Cardiac fibroblast (primary cell): ENCODE results near the gene DNAH14.

Source experiments
- DNase-seq, 2 donors: peaks; one replicate each; pipeline versions ENCODE4 v3.0.0 to v3.0.0-alpha.2; 2010; ENCODE audit warnings: low read depth in 2 of 2
- H3K4me3 ChIP-seq, 2 donors: replicated peaks in 1 of 2; 1 replicate in 1 of 2; 2 replicates in 1 of 2; pipeline ENCODE4 v1.5.1; 2011; ENCODE audit warnings: low read depth in 2 of 2, low read length in 2 of 2, mild to moderate bottlenecking in 2 of 2, moderate library complexity in 1 of 2
- CTCF ChIP-seq: IDR thresholded peaks from one replicate; pipeline ENCODE4 v1.5.1; 2011; ENCODE audit warnings: low read depth, mild to moderate bottlenecking, low read length, inconsistent platforms

The DNAH14 gene

GRCh38 chr1:225428881-225429455 is 499.5 kb downstream of the DNAH14 start:
- H3K4me3 ChIP-seq = peak overlapping the region; percentile 78 to 84
- no peak for TF ChIP-seq CTCF
- no peak for DNase-seq

DNA sequence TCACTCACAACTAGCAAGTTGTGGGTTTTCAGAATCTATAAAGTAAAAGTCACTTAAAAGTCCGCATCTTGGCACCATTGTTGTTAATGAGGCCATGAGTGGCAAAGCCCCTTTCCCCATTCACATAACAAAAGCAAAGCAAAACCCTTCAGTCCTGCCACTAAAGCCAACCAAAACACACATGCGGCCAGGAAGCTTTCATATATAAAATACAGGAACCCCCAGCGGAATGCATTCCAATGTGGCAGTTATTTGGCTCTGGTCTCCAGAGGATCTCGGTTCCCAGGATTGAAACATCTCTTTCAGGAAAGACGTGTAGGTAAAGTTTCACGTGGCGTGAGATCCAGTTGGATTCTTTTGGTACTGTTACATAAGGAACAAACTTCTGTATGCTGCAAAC is 500.8 kb downstream of the DNAH14 start:
- no peak overlapping the region for H3K4me3 ChIP-seq
- no peak for TF ChIP-seq CTCF
- DNase-seq = no peak

DNA sequence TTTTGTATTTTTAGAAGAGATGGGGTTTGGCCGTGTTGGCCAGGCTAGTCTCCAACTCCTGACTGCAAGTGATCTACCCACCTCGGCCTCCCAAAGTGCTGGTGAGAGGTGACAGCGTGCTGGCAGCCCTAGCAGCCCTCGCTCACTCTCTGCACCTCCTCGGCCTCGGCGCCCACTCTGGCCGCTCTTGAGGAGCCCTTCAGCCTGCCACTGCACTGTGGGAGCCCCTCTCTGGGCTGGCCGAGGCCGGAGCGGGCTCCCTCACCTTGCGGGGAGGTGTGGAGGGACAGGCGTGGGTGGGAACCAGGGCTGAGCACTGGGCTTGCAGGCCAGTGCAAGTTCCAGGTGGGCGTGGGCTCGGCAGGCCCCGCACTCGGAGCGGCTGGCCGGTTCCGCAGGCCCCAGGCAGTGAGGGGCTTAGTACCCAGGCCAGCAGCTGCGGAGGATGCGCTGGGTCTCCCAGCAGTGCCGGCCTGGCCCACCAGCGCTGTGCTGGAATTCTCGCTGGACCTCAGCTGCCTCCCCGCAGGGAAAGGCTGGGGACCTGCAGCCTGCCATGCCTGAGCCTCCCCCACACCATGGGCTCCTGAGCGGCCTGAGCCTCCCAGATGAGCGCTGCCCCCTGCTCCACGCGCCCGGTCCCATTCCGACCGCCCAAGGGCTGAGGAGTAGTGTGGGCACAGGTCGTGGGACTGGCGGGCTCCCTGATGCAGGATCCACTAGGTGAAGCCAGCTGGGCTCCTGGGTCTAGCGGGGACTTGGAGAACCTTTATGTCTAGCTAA is 501.8 kb downstream of the DNAH14 start:
- no peak for TF ChIP-seq CTCF
- DNase-seq = no peak
- H3K4me3 ChIP-seq = no peak overlapping the region

GRCh38 chr1:225434046-225434445 is 504.6 kb downstream of the DNAH14 start:
- no peak for DNase-seq
- no peak for TF ChIP-seq CTCF
- no peak overlapping the region for H3K4me3 ChIP-seq

DNA sequence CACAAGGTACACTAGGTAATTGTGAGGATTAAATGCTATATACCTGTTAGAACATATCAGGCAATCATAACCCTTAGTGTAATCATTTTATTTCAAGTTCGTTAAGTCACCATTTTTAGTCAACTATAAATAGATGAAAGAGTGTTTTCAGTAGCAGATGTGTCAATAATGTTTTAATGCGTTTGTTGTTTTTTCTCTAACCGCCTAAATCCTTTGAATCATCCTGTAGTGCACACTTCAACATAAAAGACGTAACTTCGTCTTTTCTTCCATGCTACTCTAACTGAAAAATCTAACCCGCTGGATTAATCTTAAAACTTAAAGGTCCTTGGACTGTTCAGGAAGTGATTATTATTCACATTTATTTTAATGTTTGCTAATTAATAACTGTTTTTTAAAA is 505.6 kb downstream of the DNAH14 start:
- DNase-seq = no peak
- TF ChIP-seq CTCF = no peak
- H3K4me3 ChIP-seq = no peak overlapping the region

- no peak overlapping the region for H3K4me3 ChIP-seq
- no peak for TF ChIP-seq CTCF
- DNase-seq = no peak
These were observed 506.0 kb downstream of the DNAH14 start for GRCh38 chr1:225435487-225435886.
